ACC112 (cell line): ENCODE measurements around the gene VWA3B.

ENCODE experiments used
- H2AFZ ChIP-seq: fragments of 200-600 bp; sonication (generic); one replicate; pipeline ENCODE4 v1.6.0; 2017; ENCODE audit warnings: antibody characterized with exemption, low read length; ENCODE audit not compliant: unreplicated experiment
- H3K27ac ChIP-seq: fragments of 200-600 bp; sonication (generic); 2 replicates; pipeline ENCODE4 v1.5.1; 2014; ENCODE audit warnings: low read depth, mild to moderate bottlenecking, antibody characterized with exemption, low read length, moderate library complexity
- H3K27me3 ChIP-seq: fragments of 200-600 bp; sonication (generic); 2 replicates; pipeline ENCODE4 v1.6.1; 2014; ENCODE audit warnings: mild to moderate bottlenecking, antibody characterized with exemption, low read length, moderate library complexity, mixed read lengths; ENCODE audit not compliant: insufficient read depth
- H3K36me3 ChIP-seq: fragments of 200-600 bp; sonication (generic); 2 replicates; pipeline ENCODE4 v1.6.1; 2016; ENCODE audit warnings: mild to moderate bottlenecking, antibody characterized with exemption, low read length, moderate library complexity, mixed read lengths; ENCODE audit not compliant: insufficient read depth
- H3K4me1 ChIP-seq: fragments of 200-600 bp; sonication (generic); one replicate; pipeline ENCODE4 v1.6.1; 2016; ENCODE audit warnings: low read length, mixed read lengths; ENCODE audit not compliant: insufficient read depth, unreplicated experiment, control insufficient read depth
- H3K4me3 ChIP-seq: fragments of 200-600 bp; sonication (generic); 2 replicates; pipeline ENCODE4 v1.5.1; 2014; ENCODE audit warnings: mild to moderate bottlenecking, low read depth, low read length
- H3K79me2 ChIP-seq: fragments of 200-600 bp; sonication (generic); one replicate; pipeline ENCODE4 v1.6.0; 2016; ENCODE audit warnings: low read length; ENCODE audit not compliant: control insufficient read depth, unreplicated experiment, insufficient read depth

Gene VWA3B

GRCh38 chr2:98277162-98277859 is 190.3 kb downstream of the VWA3B start:
- no peak overlapping the region for H3K4me3 ChIP-seq
- H2AFZ ChIP-seq = no peak overlapping the region
- H3K27ac ChIP-seq = no peak overlapping the region
- H3K36me3 ChIP-seq = no peaks in the 10 kb centered on the region
- H3K27me3 ChIP-seq = peaks cover 63% of the 10 kb centered on the region
- H3K79me2 ChIP-seq = no peaks in the 10 kb centered on the region
- no peaks in the 10 kb centered on the region for H3K4me1 ChIP-seq

DNA sequence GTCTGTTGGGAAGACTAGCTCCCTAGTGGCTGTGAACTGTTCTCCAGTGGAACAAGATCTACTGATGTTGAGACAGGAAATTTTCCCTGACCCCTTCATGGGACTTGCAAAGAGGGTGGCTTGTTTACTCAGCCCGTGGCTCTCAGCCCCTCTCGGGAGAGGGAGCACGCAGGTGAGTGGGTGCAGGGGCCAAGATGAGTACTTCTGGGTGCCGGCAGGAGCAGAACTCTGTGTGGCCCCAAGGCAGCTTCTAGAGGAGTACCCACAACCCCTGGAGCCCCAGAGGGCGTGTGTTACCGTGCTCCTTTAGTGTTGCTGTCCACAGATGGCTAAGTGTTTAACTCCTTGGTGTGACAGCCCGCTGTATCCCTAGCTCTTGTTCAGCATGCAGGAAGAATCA is 191.1 kb downstream of the VWA3B start:
- H3K4me1 ChIP-seq = no peaks in the 10 kb centered on the region
- H2AFZ ChIP-seq = no peak overlapping the region
- H3K79me2 ChIP-seq = no peaks in the 10 kb centered on the region
- H3K27ac ChIP-seq = no peak overlapping the region
- H3K36me3 ChIP-seq = no peaks in the 10 kb centered on the region
- no peak overlapping the region for H3K4me3 ChIP-seq
- H3K27me3 ChIP-seq = peaks cover 59% of the 10 kb centered on the region

- Histone ChIP-seq H3K27me3 (peaks cover 66% of the 10 kb centered on the region), H3K4me1 (no peaks in the 10 kb centered on the region), H3K27ac (no peak overlapping the region), H3K79me2 (no peaks in the 10 kb centered on the region), H2AFZ (no peak overlapping the region), H3K4me3 (no peak overlapping the region), H3K36me3 (no peaks in the 10 kb centered on the region)
These were observed 193.6 kb downstream of the VWA3B start for GRCh38 chr2:98280376-98281102.

DNA sequence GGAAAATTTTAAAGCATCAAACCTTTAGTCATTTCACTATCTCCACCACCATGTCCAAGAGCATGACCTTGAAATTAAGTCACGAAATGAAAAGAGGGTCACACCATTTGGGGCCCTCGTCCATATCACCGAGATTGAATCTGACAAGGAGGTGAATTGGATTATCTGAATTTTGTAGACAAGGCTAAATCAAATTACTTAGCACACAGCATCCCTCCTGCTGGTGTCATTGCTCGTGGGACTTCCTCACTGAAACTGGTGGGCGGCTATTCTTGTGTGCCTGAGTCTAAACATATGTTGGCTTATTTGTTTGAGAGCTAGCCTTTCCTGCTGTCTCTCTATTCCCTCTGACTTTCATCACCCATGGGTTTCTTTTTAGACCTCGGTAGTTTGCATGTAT is 194.6 kb downstream of the VWA3B start:
- H3K27ac ChIP-seq = no peak overlapping the region
- H3K36me3 ChIP-seq = no peaks in the 10 kb centered on the region
- peaks cover 67% of the 10 kb centered on the region for H3K27me3 ChIP-seq
- H3K4me1 ChIP-seq = no peaks in the 10 kb centered on the region
- no peaks in the 10 kb centered on the region for H3K79me2 ChIP-seq
- H3K4me3 ChIP-seq = no peak overlapping the region
- no peak overlapping the region for H2AFZ ChIP-seq

DNA sequence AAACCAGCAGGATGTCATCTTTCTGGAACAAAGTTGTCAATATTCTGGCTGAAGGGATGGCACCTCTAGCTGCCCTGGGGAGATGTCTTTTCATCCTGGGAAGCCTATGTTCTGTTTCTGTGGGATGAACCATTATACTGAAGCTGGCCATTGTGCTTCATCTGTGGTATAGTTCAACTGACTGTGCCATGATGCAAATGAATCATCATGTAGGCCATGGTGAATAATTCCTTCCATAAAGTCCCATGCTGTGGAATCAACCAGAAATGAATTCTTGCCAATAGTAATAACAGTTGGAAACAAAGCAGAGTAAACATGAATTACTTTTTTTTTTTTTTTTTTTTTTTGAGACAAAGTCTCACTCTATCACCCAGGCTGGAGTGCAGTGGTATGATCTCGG is 195.1 kb downstream of the VWA3B start:
- Histone ChIP-seq H3K79me2 (no peaks in the 10 kb centered on the region), H3K27ac (no peak overlapping the region), H3K27me3 (peaks cover 67% of the 10 kb centered on the region)

DNA sequence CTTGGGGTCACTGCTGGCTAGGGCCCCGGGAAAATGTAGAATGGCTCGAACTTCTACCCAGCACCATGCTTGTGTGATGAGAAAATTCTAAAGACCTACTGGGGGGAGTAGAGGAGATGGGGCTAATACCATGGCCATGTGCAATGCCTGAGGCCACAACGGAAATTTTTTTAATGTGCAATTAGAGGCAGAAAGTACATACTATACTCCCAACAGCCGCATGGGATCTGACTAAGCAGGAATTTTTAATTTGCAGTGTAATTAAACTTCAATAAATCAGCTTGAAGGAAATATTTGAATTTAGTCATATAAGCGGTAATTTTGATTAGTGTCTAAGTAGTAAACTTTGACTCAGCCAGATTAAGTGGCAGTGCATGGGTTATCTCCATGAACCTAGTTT is 206.1 kb downstream of the VWA3B start:
- no peaks in the 10 kb centered on the region for H3K4me1 ChIP-seq
- no peak overlapping the region for H2AFZ ChIP-seq
- peaks cover 39% of the 10 kb centered on the region for H3K27me3 ChIP-seq
- H3K36me3 ChIP-seq = no peaks in the 10 kb centered on the region
- H3K27ac ChIP-seq = no peak overlapping the region
- no peaks in the 10 kb centered on the region for H3K79me2 ChIP-seq
- no peak overlapping the region for H3K4me3 ChIP-seq

More for the DNA sequence above, 195.1 kb downstream of the VWA3B start:
- Histone ChIP-seq H2AFZ (no peak overlapping the region), H3K4me1 (no peaks in the 10 kb centered on the region), H3K4me3 (no peak overlapping the region), H3K36me3 (no peaks in the 10 kb centered on the region)

GRCh38 chr2:98293931-98294687 is 207.1 kb downstream of the VWA3B start:
- Histone ChIP-seq H3K79me2 (no peaks in the 10 kb centered on the region), H3K4me1 (no peaks in the 10 kb centered on the region), H3K36me3 (no peaks in the 10 kb centered on the region), H3K27me3 (peaks cover 30% of the 10 kb centered on the region), H3K4me3 (no peak overlapping the region), H2AFZ (no peak overlapping the region), H3K27ac (no peak overlapping the region)

GRCh38 chr2:98294711-98295110 is 207.7 kb downstream of the VWA3B start:
- Histone ChIP-seq H3K79me2 (no peaks in the 10 kb centered on the region), H2AFZ (no peak overlapping the region), H3K4me3 (no peak overlapping the region), H3K27ac (no peak overlapping the region), H3K27me3 (peaks cover 30% of the 10 kb centered on the region), H3K36me3 (no peaks in the 10 kb centered on the region), H3K4me1 (no peaks in the 10 kb centered on the region)

DNA sequence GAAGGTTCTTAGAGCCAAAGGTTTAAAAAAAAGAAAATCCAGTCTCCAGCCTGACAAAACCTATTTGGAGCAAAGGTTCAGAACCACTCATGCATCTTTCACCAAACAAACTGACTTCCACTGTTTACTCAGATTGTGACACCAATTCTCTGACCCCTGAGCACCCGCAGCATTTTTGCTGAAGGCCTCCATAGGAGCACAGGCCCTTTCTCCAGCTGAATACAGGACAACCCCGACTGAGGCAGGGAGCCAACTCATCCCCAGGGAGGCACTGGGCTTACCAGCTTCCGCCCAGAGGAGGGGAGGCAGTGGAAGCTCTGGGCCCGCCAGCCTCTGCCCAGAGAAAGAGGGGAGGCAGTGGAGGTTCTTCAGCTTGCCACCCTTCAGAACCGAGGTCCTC is 208.3 kb downstream of the VWA3B start:
- Histone ChIP-seq H3K27ac (no peak overlapping the region), H3K27me3 (peaks cover 31% of the 10 kb centered on the region), H2AFZ (no peak overlapping the region), H3K79me2 (no peaks in the 10 kb centered on the region), H3K4me1 (no peaks in the 10 kb centered on the region), H3K36me3 (no peaks in the 10 kb centered on the region), H3K4me3 (no peak overlapping the region)

DNA sequence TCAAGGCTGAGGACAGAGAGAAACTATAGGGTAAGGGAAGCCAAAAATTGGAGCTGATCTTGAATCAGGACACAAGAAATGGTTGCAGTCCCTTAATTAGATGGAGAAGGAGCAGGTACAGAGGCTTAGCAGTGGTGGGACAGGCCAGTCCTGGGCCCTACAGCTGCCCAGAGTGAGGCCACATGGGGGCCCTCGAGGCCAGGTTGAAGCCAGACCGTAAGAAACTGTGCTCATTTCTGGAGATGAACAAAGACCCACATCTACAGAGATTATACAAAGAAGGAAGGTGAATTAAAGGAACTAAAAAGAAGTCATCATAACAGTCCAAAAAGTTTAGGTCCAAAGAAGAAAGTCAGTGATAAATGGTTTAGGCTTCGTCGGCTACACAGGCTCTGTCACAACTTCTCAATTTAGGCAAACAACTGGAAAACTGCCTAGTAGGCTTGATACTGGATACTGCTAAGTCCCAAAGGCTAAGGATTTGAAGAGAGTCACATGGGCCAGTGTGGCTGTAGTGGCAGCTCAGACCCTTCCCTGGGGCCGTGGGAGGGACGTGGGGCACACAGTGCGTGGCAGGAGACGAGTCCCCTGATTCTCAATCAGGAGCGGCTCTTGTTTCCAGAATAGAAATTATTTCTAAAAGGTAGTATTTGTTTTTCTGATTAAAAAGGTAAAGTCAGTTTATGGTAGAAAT is 208.9 kb downstream of the VWA3B start:
- peaks cover 30% of the 10 kb centered on the region for H3K27me3 ChIP-seq
- no peak overlapping the region for H3K4me3 ChIP-seq
- H3K36me3 ChIP-seq = no peaks in the 10 kb centered on the region
- no peak overlapping the region for H2AFZ ChIP-seq
- no peak overlapping the region for H3K27ac ChIP-seq
- no peaks in the 10 kb centered on the region for H3K4me1 ChIP-seq
- no peaks in the 10 kb centered on the region for H3K79me2 ChIP-seq
